NCI-H226 (cell line): ENCODE data around the gene STX1A.
"Not testable (repeated sequence)": the region's sequence is repeated elsewhere in the genome, so short reads cannot be mapped to it uniquely, and the experiment has no call there.

ENCODE experiments used
- DNase-seq: peaks from one replicate; pipeline ENCODE4 v3.0.0-alpha.2; 2015

Gene STX1A

DNA sequence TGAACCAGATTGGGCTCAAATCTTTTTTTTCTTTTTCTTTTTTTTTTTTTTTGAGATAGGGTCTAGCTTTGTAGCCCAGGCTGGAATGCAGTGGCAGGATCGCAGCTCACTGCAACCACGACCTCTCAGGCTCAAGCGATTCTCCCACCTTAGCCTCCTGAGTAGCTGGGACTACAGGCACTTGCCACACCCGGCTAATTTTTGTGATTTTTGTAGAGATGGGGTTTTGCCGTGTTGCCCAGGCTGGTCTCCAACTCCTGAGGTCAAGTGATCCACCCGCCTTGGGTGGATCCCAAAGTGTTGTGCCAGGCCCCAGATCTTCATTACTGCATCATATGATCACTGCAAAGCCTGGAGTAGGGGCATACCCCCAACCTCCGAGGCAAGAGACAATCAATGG is 39.0 kb downstream of the STX1A start:
- no peak for DNase-seq

DNA sequence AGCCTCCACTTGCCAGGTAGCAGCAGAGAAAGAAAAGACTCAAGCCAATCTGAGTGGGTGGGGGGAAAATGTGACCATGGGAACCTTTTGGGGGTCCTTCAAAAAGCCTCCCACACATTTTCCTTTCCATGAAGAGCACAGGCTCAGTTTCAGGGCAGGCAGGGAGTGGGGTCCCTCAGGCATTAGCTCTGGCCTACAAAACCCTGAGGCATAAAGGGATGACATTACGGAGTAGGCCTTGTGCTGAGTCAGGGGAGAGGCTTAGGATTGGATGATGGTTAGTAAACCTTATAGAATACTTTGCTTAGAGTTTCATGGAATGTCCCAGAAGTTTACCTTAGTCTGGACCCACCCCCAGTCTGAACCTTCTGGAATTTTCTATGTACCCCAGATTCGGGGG is 39.8 kb downstream of the STX1A start:
- no peak for DNase-seq

DNA sequence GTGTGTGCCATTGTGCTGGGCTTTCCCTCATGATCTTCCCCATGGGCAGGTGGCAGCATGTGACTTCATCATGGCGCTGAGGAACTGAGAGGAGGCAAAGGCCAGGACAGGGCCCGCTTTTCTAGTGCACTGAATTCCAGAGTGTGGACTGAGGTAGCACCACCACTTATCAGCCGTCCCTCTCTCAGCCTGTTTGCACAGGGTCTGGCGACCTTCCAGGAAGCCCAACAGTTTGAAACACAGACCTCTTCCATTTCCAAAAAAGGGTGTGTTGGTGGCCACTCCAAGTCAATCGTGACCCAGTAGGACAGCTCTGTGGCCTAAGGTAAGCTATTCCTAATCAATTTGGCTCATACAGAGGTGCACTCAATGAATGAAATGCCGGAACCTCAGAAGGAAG is 40.6 kb downstream of the STX1A start:
- DNase-seq, result no peak

DNA sequence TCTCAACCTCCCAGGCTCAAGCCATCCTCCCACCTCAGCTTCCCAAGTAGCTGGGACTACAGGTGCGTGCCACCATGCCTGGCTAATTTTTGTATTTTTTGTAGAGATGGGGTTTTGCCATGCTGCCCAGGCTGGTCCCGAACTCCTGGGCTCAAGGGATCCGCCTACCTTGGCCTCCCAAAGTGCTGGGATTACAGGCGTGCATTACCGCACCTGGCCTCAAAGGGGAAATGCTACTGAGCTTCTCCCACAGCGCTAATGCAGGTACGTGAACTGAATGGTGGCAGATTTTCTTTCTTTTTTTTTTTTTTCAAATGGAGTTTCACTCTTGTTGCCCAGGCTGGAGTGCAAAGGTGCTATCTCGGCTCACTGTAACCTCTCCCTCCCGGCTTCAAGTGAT is 43.4 kb downstream of the STX1A start:
- not testable (repeated sequence) for DNase-seq

DNA sequence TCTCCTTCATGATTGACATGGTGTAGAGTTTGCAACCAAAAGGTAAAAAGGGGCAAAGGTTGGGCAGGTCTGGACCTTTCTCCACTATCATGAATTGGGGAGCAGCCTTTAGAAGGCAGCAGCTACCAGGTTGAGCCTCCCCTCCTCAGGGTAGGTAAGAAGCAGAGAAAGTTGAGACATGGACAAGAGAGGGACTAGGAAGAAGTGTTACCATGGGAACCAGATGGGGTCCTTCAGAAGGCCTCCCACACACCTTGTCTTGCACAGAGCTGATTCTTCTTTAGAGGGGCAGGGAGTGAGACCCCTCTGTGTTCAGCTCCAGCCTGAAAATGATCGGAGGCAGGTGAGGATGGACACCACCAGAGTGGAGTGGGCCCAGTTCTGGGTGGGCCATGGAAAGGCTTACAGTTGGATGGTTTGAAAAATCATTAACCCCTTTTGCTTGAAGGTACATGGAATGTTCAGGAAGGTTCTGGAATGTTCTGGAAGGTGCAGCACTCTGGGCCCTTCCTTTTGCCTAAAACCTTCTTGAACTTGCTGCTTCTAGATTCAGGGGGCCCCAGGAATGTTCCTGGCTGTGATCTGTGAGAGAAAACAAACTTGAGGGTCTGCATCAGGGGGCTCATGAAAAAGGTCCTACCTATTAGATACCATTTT is 44.9 kb downstream of the STX1A start:
- no peak for DNase-seq

DNA sequence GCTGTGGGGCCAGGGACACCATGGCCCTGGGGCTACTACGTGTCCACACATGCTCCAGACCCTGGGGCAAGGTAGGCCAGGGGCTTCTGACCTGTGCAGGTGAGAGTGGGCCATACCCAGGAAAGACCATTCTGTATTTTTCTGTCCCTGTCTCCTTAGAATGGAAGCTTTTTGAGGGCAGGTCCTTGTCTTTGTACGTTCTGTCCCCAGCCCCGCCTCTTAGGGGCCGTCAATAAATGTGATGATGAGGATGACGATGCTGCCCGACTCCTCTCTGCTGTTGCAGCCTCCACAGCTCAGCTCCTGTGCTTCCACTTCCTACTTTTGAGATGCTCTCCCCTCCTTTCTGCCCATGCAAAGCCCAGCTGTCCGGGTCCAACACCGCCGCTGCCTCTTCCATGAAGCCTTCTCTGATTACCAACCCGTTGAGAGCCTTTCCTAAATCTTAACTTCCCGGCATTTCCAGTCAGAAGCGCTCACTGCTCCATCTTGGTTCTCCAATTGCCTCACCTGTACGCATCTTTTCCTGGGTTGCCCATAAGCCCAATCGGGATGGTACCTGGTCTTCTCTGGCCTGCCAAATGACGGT is 47.5 kb downstream of the STX1A start:
- DNase-seq, result no peak

DNA sequence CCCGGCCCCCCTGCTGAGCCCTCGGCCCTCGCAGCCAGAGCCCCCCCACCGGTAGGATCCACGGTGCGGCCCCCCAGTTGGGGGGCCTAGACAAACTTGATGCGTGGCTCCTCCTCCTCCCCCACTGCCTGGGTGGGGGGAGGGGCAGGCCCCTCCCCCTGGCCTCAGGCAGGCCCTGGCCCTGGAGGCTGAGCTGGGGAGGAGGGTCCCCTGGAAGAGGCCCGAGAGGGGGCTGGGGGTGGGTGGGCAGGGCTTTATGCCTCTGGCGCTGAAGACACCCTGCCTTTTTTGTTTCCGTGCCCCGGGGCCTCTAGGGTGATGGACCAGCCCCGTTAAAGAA is 48.2 kb downstream of the STX1A start:
- DNase-seq, result no peak

DNA sequence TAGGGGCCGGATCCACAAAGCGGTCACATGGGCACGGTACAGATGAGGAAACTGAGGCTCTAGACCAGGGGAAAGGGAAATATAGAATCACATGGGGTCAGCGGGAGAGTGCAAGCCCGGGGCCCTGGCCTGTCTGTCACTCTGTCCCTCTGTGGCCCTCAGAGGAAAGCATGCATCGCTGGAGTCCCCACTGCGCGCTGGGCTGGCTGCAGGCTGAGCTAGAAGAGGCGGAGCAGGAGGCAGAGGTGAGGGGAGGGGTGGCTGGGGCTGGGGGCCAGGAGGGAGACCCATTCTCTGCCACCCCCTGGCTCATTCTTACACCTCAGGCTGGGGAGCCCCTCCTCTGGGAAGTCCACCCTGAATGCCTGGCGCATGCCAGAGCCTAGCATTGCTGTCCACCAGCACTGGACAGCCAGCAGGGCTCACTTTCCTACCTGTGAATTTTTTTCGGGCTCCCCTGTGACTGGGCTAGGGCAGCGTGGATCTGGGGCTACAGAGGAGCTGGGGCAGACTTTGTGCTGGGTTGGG is 49.5 kb downstream of the STX1A start:
- no peak for DNase-seq

DNA sequence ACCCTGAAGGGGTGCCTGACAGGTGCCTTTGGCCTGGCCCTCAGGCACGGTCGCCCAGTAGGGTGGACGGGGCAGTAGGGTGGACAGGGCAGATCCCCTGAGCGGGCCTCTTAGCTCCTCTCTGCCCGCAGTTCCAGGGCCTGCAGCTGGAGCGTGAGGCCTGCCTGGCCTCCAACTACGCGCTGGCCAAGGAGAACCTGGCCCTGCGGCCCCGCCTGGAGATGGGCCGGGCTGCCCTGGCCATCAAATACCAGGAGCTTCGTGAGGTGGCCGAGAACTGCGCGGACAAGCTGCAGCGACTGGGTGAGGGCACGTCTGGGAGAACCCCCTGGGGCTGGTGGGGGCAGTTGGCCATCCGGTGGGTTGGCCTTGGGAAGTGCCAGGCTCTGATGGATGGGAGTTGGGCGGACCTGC is 50.2 kb downstream of the STX1A start:
- DNase-seq, result no peak

DNA sequence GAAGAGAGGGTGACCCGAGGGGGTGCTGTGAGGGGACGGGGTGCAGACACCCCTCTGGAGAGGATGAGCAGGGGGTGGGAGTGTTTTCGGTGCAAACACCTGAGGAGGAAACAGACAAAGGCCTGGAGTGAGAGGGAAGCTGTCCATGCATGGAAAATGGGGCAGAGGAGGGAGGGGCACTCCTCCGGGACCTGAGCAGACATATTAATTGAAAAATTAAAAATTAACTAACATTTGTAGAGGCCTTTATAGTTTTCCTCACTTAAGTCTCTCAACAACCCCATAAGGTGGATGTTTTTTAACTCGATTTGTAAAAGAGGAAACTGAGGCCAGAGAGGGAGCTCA is 50.6 kb downstream of the STX1A start:
- DNase-seq, result no peak

DNA sequence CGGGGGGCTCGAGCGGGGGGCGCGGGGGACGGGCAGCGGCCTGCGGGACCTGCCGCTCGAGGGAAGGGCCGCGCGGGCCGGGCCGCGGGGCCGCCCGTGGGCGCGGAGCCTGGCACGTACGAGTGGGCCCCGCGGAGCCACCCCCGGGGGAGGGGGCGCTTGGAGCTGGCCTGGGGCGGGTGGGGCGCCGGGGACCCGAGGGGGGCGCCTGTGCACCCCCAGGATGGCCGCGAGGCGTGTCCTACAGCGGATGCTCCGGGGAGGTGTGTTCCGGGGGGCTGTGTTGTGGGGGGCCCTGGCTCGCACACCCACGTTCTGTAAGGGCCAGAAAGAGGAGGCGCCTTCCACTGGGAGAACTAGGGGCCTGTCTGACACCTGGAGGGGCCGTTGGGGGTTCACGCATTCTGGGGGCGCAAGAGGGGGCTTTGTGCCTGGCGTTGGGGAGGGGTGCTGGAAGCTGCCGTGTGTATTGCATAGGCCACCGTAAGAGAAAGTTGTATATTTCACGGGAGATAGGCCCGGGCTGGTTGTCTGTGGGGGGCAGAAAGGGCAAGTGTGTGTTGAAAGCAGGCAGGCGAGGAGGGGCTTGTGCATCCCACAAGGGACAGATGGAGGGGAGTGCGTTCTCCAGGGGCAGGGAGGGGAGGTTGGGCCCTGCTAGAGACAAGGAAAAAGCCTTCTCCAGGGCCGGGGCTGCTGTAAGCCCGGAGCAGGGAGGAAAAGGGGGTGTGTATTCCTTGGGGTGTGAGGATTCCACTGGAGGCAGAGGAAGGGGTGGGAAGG is 51.2 kb downstream of the STX1A start:
- DNase-seq, result no peak

DNA sequence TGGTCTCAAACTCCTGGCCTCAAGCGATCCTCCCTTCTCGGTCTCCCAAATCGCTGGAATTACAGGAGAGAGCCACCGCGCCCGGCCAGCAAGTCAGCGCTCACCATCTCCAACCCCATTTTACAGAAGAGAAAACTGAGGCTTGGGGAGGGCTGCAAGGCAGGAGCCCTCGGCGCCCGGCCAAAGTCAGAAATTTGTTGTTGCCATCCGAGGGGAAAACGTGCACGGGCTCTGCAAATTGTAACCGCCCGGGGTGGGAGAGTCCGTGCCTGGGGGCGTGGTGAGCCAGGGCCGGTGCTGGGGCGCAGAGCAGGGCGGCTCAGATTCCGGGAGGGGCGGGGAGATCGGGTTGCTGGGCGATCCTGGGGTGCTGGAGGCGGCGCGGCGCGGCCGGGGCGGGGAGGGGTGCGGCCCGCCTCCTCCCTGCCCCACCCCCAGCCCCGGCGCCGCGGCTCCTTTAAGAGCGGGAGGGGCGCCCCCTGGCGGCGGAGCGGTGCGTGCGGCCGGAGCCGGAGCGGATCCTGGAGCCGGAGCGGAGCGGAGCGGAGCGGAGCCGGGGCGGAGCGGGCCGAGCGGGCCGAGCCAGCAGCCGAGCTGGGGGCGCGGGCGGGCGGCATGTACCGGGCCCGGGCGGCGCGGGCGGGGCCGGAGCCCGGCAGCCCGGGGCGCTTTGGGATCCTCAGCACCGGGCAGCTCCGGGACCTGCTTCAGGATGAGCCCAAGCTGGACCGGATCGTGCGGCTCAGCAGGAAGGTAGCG is 51.9 kb downstream of the STX1A start, which contains the start of gene VPS37D:
VPS37D (plus strand) TSS at position 488 of the 759 bp plus-strand sequence; CDS start at position 616, 128 bp downstream.
- peak; percentile 74 for DNase-seq

DNA sequence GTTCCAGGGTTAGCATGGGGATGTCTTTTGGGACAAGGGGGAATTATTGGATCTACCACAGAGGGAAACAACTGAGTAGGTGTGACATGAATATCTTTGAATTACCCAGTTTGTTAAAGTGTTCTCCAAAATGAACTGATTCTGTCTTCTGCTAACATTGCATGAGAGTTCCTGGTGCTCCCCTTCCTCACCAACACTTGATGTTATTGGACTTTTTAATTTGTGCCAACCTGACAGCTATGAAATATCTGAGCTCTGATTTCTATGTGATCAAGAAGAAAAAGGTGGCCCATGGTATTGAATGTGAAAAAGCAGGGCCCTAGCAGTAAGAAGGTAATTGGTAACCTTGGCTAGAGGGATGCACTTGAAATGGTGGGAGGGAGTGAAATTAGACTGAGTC is 56.4 kb downstream of the STX1A start:
- DNase-seq, result no peak

DNA sequence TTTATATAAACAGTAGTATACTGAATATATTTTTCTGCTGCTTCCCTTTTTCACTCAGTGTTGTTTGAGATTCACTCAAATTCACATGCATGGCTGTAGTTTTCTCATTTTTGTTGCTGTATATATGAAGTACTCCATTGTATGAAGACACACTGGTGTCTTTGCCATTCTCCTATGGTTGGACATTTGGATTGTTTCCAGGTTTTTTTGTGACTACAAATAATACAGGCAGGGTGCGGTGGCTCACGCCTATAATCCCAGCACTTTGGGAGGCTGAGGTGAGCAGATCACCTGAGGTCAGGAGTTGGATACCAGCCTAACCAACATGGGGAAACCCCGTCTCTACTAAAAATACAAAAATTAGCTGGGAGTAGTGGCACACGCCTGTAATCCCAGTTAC is 58.9 kb downstream of the STX1A start:
- not testable (repeated sequence) for DNase-seq

DNA sequence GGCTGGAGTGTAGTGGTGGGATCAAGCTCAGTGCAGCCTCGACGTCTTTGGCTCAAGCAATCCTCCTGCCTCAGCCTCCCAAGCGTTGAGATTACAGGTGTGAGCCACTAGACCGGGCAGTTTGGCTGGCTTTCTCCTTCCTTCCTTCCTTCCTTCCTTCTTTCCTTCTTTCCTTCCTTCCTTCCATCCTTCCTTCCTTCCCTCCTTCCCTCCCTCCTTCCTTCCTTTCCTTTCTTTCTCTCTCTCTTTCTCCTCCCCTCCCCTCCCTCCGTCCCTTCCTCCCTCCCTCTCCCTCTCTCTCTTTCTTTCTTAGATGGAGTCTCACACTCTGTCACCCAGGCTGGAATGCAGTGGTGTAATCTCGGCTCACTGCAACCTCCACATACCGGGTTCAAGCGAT is 59.5 kb downstream of the STX1A start:
- no peak for DNase-seq

DNA sequence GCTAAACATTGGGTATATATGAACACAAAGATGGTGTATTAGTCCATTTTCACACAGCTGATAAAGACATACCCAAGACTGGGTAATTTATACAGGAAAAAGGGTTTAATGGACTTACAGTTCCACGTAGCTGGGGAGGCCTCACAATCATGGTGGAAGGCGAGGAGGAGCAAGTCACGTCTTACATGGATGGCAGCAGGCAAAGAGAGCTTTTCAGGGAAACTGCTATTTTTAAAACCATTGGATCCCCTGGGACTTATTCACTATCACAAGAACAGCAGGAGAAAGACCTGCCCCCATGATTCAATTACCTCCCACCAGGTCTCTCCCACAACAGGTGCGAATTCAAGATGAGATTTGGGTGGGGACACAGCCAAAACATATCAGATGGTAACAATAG is 64.2 kb downstream of the STX1A start:
- not testable (repeated sequence) for DNase-seq

DNA sequence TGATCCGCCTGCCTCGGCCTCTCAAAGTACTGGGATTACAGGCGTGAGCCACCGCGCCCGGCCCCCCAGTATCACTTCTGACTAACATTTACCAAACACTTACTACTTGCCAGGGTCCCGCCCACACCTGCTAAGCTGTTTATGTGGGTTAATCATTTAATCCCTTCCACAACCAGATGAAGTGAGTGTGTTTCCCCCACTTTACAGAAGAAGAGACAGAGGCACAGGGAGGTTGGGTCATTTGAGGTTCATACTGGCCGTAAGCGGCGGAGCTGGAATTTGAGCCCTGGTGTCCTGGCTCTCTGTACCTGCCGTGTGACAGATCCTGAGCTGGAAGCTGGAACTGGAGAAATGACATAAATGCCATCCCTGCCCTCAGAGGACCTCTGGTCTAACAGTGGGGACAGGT is 66.9 kb downstream of the STX1A start:
- no peak for DNase-seq

DNA sequence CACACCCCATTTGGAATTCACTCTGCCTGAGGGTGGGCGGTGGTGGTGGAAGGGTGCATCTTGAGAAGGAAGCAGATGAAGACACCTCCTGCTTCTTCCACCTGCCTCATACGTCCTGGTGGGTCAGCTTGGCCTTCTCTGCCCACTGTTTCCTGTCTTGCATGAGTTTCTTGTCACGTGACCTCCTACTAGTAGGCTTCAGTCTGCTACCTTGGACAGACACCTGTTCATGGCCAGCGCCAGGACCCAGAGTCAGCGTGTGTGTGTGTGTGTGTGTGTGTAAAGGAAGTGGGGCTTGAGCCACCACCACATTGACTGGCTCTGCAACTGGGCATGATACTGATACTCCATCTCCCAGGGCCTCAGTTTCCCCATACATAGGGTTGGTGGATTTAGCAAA is 68.9 kb downstream of the STX1A start:
- DNase-seq, result no peak

DNA sequence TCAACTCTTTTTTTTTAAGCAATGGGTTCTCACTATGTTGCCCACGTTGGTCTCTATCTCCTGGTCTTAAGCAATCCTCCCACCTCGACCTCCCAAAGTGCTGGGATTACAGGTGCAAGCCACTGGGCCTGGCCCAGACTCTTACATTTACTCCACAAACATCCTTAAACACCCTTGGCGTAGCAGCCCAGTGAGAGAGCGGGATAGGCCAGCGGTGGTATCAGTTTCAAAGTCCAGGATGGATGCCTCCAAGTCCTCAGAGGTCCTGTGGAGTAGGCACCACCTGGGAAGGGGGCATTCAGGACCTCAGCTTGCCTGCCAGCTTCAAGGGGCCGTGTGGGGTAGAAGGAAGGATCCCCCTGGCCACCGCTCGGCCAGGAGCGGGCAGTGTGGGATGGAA is 69.9 kb downstream of the STX1A start:
- no peak for DNase-seq
